GM21576 (cell line): ENCODE data around the gene EIPR1.

Source experiments
- ATAC-seq: cut with Tn5 transposase; IDR thresholded peaks from one replicate; pipeline ENCODE4 v1.9.1; 2021; ENCODE audit warnings: mild to moderate bottlenecking, moderate library complexity; ENCODE audit not compliant: unreplicated experiment

EIPR1 gene

GRCh38 chr2:3325458-3326181 is 52.0 kb downstream of the EIPR1 start:
- ATAC-seq: no peak

GRCh38 chr2:3324404-3325281 is 53.0 kb downstream of the EIPR1 start:
- no peak for ATAC-seq

GRCh38 chr2:3324036-3324386 is 53.6 kb downstream of the EIPR1 start:
- ATAC-seq: no peak

DNA sequence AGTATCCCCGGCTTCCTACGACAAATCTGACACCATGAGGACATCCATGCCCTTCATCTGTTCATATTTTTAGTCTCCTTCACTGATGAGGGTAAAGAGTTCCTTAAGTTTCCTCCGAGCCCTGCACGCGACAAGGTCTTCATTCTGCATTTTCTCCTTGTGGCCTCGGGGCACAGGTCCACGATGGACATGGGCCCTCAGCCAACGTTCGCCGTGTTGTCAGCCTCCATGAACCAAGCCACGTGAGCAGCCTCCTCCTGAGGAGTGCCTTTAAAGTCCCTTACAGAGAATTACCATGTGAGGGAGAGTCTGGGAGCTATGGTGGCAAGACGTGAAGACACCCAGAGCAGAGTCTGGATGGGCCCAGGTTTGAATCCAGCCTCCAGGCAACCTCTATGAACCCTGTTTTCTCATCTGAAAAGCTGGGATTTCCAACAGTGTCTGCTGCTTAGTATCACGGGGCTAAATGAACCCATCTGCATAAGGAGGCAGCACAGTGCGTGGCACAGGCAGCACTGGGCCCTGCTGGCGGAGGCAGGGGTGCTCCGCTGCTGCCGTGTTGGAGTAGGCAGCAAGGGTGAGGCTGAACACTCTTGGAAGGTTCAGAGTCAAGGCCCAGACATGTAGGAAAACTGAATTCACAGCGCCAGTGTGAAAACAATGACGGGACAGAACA is 54.1 kb downstream of the EIPR1 start:
- no peak for ATAC-seq

GRCh38 chr2:3322311-3322970 is 55.2 kb downstream of the EIPR1 start:
- no peak for ATAC-seq

DNA sequence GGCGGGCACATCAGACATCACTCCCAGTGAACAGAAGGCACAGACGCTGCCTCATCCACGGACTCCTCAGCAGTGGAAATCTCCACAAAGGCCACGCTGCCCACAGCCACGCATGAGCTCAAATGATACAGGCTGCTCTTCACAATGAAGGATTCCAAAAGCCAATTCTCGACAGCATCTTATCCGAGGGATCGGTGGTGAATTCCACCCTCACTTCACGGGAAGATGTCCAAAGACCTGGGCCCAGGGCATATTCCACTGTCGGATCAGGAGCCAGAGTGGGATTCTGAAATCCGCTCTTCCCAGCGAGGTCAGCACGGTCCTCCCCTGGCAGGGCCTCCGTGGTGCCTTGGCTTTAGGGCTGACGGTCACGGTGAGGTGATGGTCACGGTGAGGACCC is 55.8 kb downstream of the EIPR1 start:
- ATAC-seq: no peak

- no peak for ATAC-seq
Measured at GRCh38 chr2:3320910-3321605, 56.6 kb downstream of the EIPR1 start.

GRCh38 chr2:3319745-3320566 is 57.7 kb downstream of the EIPR1 start:
- no peak for ATAC-seq

DNA sequence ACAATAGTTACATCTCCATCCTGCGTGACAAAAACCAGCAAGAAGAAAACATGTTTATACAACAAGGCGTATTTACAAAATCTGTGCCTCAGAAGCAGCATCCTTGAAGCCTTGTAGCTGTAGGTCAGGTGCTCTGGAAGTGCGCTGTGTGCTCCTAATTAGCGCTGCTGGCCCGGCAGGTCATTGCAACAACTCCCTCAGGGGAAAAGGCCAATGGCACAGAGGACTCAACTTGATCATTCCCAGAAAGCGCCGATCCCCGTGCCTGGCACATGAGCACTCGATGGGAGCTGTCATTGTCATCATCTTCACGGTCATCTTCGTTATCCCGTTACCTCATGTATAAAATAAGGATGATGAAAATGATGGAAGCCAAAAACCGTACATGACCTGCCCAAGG is 58.5 kb downstream of the EIPR1 start:
- no peak for ATAC-seq

DNA sequence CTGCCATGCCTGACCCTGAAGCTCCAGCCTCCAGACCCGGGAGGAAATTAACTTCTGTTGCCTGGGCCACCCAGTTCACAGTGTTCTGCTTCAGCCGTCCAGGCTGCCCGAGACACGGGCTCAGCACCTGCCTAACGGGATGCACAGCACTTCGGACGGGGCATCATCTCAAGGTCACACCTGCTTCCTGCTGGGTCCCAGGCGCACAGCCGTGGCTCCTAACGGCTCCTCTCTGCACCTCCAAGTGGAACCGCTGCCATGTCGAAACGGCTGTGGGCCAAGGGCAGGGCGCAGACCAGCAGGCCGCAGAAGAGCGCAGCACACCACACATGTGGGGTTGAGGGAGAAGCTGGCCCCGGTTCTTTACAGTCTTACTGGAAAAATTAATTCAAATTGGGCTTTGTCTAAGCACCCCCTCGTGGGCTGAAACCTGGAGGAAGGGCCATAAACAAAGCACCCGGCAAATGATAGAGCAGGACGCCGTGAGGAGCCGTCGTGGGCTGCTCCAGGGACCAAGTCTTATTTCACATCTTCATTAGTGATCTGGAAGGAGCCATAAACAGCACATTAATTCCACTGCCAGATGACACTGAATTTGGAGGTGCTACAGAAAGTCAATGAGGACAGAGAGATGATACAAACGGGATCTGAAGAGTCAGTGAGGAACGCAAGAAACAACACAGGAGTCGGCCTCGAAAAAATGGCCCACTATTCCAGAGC is 59.6 kb downstream of the EIPR1 start:
- no peak for ATAC-seq

DNA sequence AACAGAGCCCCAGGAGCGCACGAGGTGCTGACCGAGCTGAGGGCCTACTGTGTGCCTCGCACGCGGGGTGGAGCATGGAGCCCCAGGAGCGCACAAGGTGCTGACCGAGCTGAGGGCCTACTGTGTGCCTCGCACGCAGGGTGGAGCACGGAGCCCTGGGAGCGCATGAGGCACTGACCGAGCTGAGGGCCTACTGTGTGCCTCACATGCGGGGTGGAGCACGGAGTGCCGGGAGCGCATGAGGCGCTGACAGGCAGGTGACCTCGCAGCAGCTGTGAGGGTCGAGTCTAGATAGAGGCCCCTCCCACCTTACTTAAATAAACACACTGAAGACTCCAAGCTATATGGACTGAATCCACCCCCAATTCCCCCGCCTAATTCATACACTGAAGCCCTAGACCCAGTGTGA is 60.3 kb downstream of the EIPR1 start:
- ATAC-seq: no peak

DNA sequence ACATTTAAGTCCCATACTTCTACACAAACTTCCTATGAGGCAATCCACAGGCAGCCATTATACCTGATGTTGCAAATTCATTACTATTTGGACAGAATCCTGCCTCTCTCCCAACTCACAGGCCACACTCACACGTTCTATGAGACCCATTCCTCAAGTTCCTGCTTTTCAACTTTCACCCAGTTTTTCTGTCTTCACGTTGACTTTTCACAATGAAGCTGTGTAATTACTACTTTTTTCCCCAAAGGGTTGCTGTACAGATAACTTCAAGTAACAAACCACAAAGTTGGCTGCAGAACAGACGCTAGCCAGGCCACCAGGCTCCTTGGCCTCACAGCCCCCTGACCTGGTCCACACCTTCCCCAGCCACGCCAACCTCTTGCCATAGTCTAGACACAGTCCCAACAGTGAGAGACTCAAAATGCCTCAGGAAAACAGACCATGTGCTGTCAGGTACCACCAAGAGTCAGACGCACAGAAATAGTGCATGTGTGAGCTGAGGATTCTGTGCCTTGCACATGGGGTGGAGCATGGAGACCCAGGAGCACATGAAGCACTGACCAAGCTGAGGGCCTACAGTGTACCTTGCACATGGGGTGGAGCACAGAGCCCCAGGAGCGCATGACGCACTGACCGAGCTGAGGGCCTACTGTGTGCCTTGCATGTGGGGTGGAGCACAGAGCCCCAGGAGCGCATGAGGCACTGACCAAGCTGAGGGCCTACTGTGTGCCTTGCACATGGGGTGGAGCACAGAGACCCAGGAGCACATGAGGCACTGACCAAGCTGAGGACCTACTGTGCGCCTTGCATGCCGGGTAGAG is 61.0 kb downstream of the EIPR1 start:
- no peak for ATAC-seq

- ATAC-seq: no peak
Measured at GRCh38 chr2:3314626-3315025, 63.0 kb downstream of the EIPR1 start.

GRCh38 chr2:3313781-3314375 is 63.7 kb downstream of the EIPR1 start:
- ATAC-seq: no peak

GRCh38 chr2:3312576-3313345 is 64.9 kb downstream of the EIPR1 start:
- no peak for ATAC-seq

DNA sequence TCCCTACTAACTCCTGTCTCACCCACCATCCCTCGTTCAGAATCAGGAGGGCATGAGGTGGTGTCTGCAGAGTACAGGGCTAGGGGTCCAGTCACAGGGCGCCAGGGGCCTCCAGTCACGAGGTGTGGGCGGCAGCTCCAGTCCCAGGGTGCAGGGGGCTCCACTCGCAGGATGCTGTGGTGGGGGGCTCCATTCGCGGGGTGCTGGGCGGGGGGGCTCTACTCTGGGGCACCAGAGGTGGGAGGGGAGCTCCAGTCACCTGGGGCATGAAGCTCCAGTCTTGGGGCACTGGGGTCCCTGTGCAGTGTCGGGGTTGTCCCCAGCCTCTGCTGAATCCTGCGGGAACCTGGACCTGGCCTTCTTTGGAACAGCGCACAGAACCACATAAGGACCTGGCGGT is 66.0 kb downstream of the EIPR1 start:
- no peak for ATAC-seq
